K562 (cell line): ENCODE data around the gene GALT. TPM values are rescaled to one million over a fixed set of nuclear protein-coding genes. Genes with fewer than 3 reads are reported as not detected.

Experiments used
- ATF7 ChIP-seq: fragments of 450-650 bp; IDR thresholded peaks from 2 replicates; pipeline ENCODE4 v1.7.1; 2014; ENCODE audit warnings: mild to moderate bottlenecking, moderate library complexity
- CTBP1 ChIP-seq: fragments of 450-650 bp; IDR thresholded peaks from 2 replicates; pipeline ENCODE4 v1.6.1; 2016; ENCODE audit warnings: borderline replicate concordance
- DNMT1 ChIP-seq: fragments of 450-650 bp; IDR thresholded peaks from 2 replicates; pipeline ENCODE4 v1.6.1; 2016; ENCODE audit warnings: antibody characterized with exemption, mild to moderate bottlenecking
- DPF2 ChIP-seq: fragments of 450-650 bp; IDR thresholded peaks from 2 replicates; pipeline ENCODE4 v1.6.1; 2016
- E2F3 ChIP-seq: fragments of 250-450 bp; sonication (Bioruptor Pico); IDR thresholded peaks from 2 replicates; pipeline ENCODE4 v1.4.0; 2020; ENCODE audit warnings: mild to moderate bottlenecking
- ELF2 ChIP-seq: fragments of 250-450 bp; sonication (Bioruptor Pico); IDR thresholded peaks from 2 replicates; pipeline ENCODE4 v1.5.0; 2021; ENCODE audit warnings: mild to moderate bottlenecking
- ELF4 ChIP-seq: fragments of 450-650 bp; formaldehyde crosslinking; IDR thresholded peaks from 2 replicates; pipeline ENCODE4 v1.4.0; 2022; ENCODE audit warnings: missing genetic modification characterization
- EZH2 ChIP-seq: IDR thresholded peaks from 2 replicates; pipeline ENCODE4 v1.6.1; 2012; ENCODE audit warnings: low read depth, mild to moderate bottlenecking, inconsistent platforms, low read length, borderline replicate concordance
- GATA2 ChIP-seq: sonication (generic); formaldehyde crosslinking; IDR thresholded peaks from 2 replicates; pipeline ENCODE4 v1.4.0; 2020; ENCODE audit warnings: mild to moderate bottlenecking, missing genetic modification reagents
- MBD2 ChIP-seq: sonication (generic); IDR thresholded peaks from 2 replicates; pipeline ENCODE4 v1.6.1; 2016; ENCODE audit warnings: low read depth, borderline replicate concordance
- MEIS2 ChIP-seq: fragments of 450-650 bp; IDR thresholded peaks from 2 replicates; pipeline ENCODE4 v1.6.1; 2014; ENCODE audit warnings: mild to moderate bottlenecking; ENCODE audit not compliant: partially characterized antibody
- MTA2 ChIP-seq: fragments of 450-650 bp; IDR thresholded peaks from 2 replicates; pipeline ENCODE4 v1.6.1; 2016; ENCODE audit warnings: low read depth
- NR1H2 ChIP-seq: sonication (generic); formaldehyde crosslinking; IDR thresholded peaks from 2 replicates; pipeline ENCODE4 v1.4.0; 2020; ENCODE audit warnings: mild to moderate bottlenecking, missing genetic modification reagents
- NRF1 ChIP-seq, 2 experiments: fragments of 450-650 bp; IDR thresholded peaks in 1 of 2; conservative IDR thresholded peaks in 1 of 2; 2 replicates each; pipeline ENCODE4 v1.6.1; 2014; ENCODE audit warnings: mild to moderate bottlenecking in 2 of 2
- PURB ChIP-seq: sonication (generic); formaldehyde crosslinking; IDR thresholded peaks from 2 replicates; pipeline ENCODE4 v1.9.0; 2021; ENCODE audit warnings: low read depth, mild to moderate bottlenecking, missing genetic modification reagents
- RBM15 ChIP-seq: fragments of 200-400 bp; formaldehyde crosslinking; IDR thresholded peaks from 2 replicates; pipeline ENCODE4 v1.6.1; 2018; ENCODE audit warnings: mild to moderate bottlenecking, low read length, moderate library complexity; ENCODE audit not compliant: insufficient read depth
- RBM25 ChIP-seq: fragments of 200-400 bp; formaldehyde crosslinking; IDR thresholded peaks from 2 replicates; pipeline ENCODE4 v1.6.1; 2018; ENCODE audit warnings: low read length, low read depth, moderate library complexity; ENCODE audit not compliant: severe bottlenecking
- SAFB ChIP-seq: fragments of 200-400 bp; formaldehyde crosslinking; IDR thresholded peaks from 2 replicates; pipeline ENCODE4 v1.6.1; 2017; ENCODE audit warnings: low read depth, low read length, borderline replicate concordance
- STAT5B ChIP-seq: fragments of 250-450 bp; sonication (Bioruptor Pico); IDR thresholded peaks from 2 replicates; pipeline ENCODE4 v1.8.0; 2021; ENCODE audit warnings: mild to moderate bottlenecking, inconsistent platforms
- TBP ChIP-seq: optimal IDR thresholded peaks from 2 replicates; pipeline ENCODE3; 2011; ENCODE audit warnings: low read depth, low read length, improper control_type of control experiment
- TFAM ChIP-seq: fragments of 250-450 bp; sonication (Bioruptor Pico); conservative IDR thresholded peaks from 2 replicates; pipeline ENCODE4 v1.5.0; 2021; ENCODE audit warnings: mild to moderate bottlenecking, moderate library complexity
- U2AF2 ChIP-seq: fragments of 200-400 bp; formaldehyde crosslinking; optimal IDR thresholded peaks from 2 replicates; pipeline ENCODE3; 2017; ENCODE audit warnings: low read depth, mild to moderate bottlenecking, low read length
- YBX1 ChIP-seq: fragments of 450-650 bp; IDR thresholded peaks from 2 replicates; pipeline ENCODE4 v1.7.1; 2016; ENCODE audit warnings: mild to moderate bottlenecking
- ZHX1 ChIP-seq: fragments of 150-350 bp; conservative IDR thresholded peaks from 2 replicates; pipeline ENCODE4 v1.6.1; 2014; ENCODE audit warnings: low read length
- ZNF121 ChIP-seq: sonication (generic); formaldehyde crosslinking; conservative IDR thresholded peaks from 2 replicates; pipeline ENCODE4 v1.8.0; 2022; ENCODE audit warnings: missing genetic modification reagents
- ZNF354B ChIP-seq: fragments of 250-450 bp; sonication (Bioruptor Pico); IDR thresholded peaks from 2 replicates; pipeline ENCODE4 v1.4.0; 2020
- polyA plus RNA-seq, 8 experiments: library from polyadenylated mRNA; depleted of rRNA in 4 of 8; stranded (reverse) in 5 of 8; unstranded in 3 of 8; fragments of >200 nt; fragmentation: Nextera tagmentation in 2 of 8; fragmentation: Illumina TruSeq in 1 of 8; extraction: Ambion mirVana in 2 of 8; extraction: Trizol in 1 of 8; gene quantifications; 2 replicates each; pipeline versions ENCODE4 v1.2.1 to v1.2.3, GENCODE V29; 2011 to 2014; ENCODE audit warnings: inconsistent platforms in 1 of 8, missing spikeins in 1 of 8
- total RNA-seq, 7 experiments: library from RNA; depleted of rRNA in 6 of 7; stranded (reverse); fragments of >200 nt in 6 of 7; fragmentation: Illumina TruSeq in 2 of 7; extraction: Trizol in 2 of 7; gene quantifications; 2 replicates each; pipeline versions ENCODE4 v1.2.1 to v1.2.3, GENCODE V29; 2011 to 2021; ENCODE audit warnings: low replicate concordance in 1 of 7
- TF ChIP-seq, protein P1 (sequence below): fragments of 450-650 bp; IDR thresholded peaks from 2 replicates; pipeline ENCODE4 v1.6.1; 2016; ENCODE audit warnings: mild to moderate bottlenecking

The GALT gene
- total and polyA plus RNA-seq, 9 of the 15 experiments (the other 6 are each of a cell fraction or from before 2014, with no cell fraction given) = 7.3 to 29.2 (median 15.6) TPM

DNA sequence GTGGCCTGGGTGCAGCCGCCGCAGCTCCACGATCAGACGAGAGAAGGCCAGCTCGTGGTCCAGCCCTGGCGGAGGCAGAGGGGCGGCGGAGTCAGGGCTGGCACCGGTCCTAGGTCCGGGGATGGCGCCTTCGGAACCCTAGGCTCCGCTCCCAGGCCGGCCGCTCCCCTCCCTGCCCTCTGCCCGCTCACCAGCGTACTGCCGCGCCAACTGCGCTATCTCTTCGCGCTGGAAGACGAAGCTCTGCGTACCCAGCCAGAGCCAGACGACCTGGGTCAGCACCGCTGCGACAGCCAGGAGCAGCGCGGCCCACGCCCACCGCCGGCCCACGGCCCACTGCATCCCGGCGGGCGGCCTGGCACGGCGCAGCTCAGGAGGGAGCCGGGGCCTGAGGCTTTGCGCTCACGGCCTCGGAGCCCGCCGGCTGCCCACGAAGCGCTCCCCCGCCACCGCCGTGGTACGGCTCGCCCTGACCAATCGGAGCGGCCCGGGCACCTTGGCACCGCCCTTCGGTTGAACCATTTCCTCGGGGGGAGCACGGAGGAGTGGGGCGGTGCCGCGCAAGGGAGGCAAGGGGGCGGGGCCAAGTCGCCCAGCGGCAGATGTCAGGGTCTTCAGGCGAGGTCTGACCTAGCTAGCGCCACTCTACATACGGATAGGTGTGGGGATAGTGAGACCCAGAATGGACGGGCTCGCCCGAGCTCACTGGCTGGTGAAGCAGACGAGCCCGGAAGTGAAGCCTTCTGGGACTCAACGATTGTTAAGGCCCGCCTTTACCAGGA, 8.9 kb upstream of the GALT start, which contains the start of gene SIGMAR1 (continued):
- TF ChIP-seq ZHX1 = no peak
- no peak for TF ChIP-seq MEIS2
- no peak for TF ChIP-seq RBM15
- TF ChIP-seq GATA2 (CRISPR knock-in tag) = no peak
- no peak for TF ChIP-seq PURB
- TF ChIP-seq SAFB = no peak
- TF ChIP-seq EZH2 = no peak
- no peak for TF ChIP-seq STAT5B (CRISPR knock-in tag)
- peak; percentile 82 for TF ChIP-seq RBM25
- TF ChIP-seq ZNF121 (CRISPR knock-in tag) = no peak
- TF ChIP-seq TFAM = no peak
- TF ChIP-seq NR1H2 = no peak
- TF ChIP-seq CTBP1 = peak; percentile 43; the same call in 1 of the 2 replicates
- peak; percentile 90; the same call in 1 of the 2 replicates for TF ChIP-seq MBD2
- peak; percentile 37 for TF ChIP-seq TBP
- TF ChIP-seq, protein P1, sequence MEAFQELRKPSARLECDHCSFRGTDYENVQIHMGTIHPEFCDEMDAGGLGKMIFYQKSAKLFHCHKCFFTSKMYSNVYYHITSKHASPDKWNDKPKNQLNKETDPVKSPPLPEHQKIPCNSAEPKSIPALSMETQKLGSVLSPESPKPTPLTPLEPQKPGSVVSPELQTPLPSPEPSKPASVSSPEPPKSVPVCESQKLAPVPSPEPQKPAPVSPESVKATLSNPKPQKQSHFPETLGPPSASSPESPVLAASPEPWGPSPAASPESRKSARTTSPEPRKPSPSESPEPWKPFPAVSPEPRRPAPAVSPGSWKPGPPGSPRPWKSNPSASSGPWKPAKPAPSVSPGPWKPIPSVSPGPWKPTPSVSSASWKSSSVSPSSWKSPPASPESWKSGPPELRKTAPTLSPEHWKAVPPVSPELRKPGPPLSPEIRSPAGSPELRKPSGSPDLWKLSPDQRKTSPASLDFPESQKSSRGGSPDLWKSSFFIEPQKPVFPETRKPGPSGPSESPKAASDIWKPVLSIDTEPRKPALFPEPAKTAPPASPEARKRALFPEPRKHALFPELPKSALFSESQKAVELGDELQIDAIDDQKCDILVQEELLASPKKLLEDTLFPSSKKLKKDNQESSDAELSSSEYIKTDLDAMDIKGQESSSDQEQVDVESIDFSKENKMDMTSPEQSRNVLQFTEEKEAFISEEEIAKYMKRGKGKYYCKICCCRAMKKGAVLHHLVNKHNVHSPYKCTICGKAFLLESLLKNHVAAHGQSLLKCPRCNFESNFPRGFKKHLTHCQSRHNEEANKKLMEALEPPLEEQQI = no peak
- no peak for TF ChIP-seq MTA2
- TF ChIP-seq NRF1 (conservative IDR thresholded peaks at IDR 0.05 in 1 of 2, IDR thresholded peaks at IDR 0.05 in 1 of 2) = peak; percentile 42 to 63; a peak in 3 of 4 replicates
- TF ChIP-seq ELF2 = no peak
- TF ChIP-seq ATF7 = peak; percentile 97
- TF ChIP-seq ELF4 = no peak
- TF ChIP-seq U2AF2 = no peak
- no peak for TF ChIP-seq ZNF354B (CRISPR knock-in tag)
- no peak for TF ChIP-seq DNMT1
- no peak for TF ChIP-seq E2F3 (CRISPR knock-in tag)
- TF ChIP-seq DPF2 = no peak
- TF ChIP-seq YBX1 = no peak
